ENCODE results near the gene USP48. TPM values are rescaled to one million over a fixed set of nuclear protein-coding genes. Genes with fewer than 3 reads are reported as not detected.
A peak's percentile ranks its signal among the peaks of the same experiment; 100 is the strongest.
"Not testable (repeated sequence)": the region's sequence is repeated elsewhere in the genome, so short reads cannot be mapped to it uniquely, and the experiment has no call there.

Gene USP48
- total RNA-seq, 1 experiment from 2014 or later: 34.2 TPM

GRCh38 chr1:21814981-21815582 lies 32.1 kb upstream of the USP48 start:
- DNase-seq (ENCODE audit: low read depth): no peak

- DNase-seq (ENCODE audit: low read depth): no peak
Measured at GRCh38 chr1:21814241-21814918, 31.4 kb upstream of the USP48 start.

DNA sequence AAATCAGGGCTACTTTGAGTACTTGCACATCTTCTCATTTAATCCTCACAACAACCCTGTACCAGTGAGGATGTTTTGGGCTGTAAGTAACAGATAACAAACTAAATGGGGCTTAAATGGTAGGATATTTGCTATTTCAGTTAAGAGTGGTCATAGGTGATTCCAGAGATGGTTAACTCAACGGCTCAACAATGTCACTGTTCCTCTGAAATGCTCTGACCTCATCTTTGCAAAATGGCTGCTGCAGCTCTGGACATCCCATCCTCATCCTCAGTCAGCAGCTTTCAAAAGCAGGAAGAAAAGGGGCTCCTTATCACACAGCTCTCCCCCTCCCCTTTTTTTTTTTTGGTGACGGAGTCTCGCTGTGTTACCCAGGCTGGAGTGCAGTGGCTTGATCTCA lies 30.6 kb upstream of the USP48 start:
- DNase-seq (ENCODE audit: low read depth): no peak

DNA sequence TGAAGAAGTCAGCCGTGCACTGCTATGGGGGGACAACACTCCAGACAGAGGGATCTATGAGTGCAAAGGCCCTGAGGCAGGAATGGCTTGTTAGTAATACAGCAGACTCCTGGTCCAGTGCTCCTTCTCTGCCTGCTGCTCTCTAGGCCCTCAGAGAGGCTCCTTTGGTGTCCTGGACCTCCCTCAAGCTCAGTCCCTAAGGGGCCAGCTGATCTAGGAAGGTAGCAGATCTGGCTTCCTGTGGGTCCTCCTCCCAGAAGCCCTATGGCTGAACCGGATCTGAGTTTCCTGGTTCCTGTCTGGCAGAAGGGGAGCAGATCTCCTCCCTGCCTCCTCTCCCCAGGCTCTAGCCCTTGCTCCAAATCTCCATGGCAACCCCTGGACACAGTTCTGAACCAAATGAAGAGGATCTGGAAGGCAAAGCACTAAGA lies 28.9 kb upstream of the USP48 start, which contains the start of gene LDLRAD2:
Gene LDLRAD2 (plus strand): TSS at position 391 of the 431 bp plus-strand sequence. CDS start 187 bp downstream, outside the sequence.
- peak; percentile 61 for DNase-seq (ENCODE audit: low read depth)

DNA sequence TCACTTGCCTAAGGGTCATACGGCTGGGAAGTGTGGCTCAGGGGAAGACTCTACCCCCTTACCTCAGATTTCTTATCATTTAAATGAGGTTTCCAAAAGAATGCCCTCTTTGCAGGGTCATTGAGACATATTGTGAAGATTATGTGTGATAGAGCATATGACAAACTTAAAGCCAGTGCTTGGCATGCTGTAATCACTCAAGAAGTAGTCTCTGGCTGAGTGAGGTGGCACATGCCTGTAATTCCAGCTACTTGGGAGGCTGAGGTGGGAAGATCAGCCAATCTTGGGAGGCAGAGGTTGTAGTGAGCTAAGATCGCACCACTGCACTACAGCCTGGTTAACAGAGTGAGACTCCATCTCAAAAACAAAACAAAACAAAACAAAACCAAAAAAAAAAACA lies 21.6 kb upstream of the USP48 start:
- no peak for DNase-seq (ENCODE audit: low read depth)

DNA sequence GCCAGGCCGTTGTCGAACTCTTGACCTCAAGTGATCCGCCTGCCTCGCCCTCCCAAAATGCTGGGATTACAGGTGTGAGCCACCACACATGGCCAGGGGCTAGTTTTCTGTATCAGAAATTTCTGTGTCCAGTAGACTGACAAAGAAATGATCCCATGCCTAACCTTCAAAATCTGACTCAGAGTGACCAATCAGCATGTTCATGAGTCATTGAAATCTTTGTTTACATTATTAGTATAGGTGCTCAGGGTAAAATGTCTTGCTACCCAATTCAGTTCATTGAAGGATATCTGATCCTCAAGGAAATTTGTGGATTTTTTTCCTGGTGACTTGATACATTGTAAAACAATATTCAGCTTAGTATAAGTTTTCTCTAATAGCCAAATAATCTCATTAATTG lies 18.2 kb upstream of the USP48 start:
- DNase-seq (ENCODE audit: low read depth): peak; percentile 80

DNA sequence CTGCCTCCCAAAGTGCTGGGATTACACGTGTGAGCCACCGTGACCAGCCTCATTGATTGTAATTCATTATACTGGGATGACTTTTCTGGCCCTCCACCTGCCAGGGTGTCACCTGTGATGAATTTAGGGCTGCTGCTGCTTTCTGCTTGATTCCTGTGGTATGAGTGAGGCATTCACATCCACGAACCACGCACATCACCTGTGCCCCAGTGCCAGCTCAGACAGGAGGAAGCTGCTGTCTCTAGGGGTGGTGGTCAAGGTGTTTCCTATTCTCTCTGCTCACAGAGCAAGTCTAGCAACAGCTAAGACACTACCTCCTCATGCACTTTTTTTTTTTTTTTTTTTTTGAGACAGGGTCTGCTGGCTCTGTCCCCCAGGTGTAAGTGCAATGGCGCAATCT lies 16.8 kb upstream of the USP48 start:
- DNase-seq (ENCODE audit: low read depth): no peak

- no peak for DNase-seq (ENCODE audit: low read depth)
Measured at GRCh38 chr1:21795075-21795474, 12.1 kb upstream of the USP48 start.

GRCh38 chr1:21794656-21795055 lies 11.7 kb upstream of the USP48 start:
- no peak for DNase-seq (ENCODE audit: low read depth)

- DNase-seq (ENCODE audit: low read depth): no peak
Measured at GRCh38 chr1:21793104-21793503, 10.2 kb upstream of the USP48 start.

- DNase-seq (ENCODE audit: low read depth): no peak
Measured at GRCh38 chr1:21786640-21787039, 3.7 kb upstream of the USP48 start.

DNA sequence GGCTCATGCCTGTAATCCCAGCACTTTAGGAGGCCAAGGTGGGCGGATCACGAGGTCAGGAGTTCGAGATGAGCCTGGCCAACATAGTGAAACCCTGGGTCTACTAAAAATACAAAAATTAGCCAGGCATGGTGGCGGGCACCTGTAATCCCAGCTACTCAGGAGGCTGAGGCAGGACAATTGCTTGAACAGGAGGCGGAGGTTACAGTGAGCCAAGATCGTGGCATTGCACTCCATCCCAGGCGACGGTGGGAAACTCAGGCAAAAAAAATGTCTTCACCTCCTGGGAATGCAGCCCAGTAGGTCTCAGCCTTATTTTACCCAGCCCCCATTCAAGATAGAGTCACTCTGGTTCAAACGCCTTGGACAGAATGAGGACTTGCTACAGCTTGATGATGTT lies 2.8 kb upstream of the USP48 start:
- not testable (repeated sequence) for DNase-seq (ENCODE audit: low read depth)

DNA sequence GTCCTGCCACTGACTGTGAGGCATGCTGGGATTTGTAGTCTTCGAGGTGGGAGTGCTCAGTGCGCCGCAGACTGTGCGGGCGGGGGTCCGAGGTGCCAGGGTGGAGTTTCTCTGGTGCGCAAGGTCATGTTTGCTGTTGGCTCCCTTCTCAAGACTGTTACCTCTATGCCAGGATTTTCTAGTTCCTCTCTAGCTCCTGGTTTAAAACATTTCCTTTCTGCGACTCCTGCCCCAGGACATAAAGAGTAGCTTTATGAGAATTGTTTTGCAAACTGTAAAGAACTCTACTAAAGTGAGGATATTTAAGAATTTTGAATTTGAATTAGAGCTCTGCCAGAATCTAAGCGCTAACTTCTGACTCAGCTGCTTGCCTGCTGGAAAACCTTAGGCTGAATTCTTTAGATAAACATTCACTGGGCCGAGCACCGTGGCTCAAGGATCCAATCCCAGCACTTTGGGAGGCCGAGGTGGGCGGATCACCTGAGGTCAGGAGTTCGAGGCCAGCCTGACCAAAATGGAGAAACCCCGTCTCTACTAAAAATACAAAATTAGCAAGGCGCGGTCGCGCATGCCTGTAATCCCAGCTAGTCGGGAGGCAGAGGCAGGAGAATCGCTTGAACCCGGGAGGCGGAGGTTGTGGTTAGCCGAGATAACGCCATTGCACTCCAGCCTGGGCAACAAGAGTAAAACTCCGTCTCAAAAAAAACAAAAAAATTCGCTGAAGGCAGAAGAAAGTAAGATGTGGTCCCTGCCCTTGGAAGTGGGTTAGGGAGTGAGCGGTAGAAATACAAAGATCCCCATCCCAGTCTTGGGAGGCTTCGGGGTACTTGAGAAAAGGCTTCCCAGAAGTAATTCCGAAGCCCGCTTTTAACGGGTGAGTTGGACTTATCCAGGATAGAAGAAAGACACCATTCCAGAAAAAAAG lies 992 bp upstream of the USP48 start:
- DNase-seq (ENCODE audit: low read depth): peak; percentile 98

GRCh38 chr1:21782349-21782867 lies 541 bp downstream of the USP48 start:
- peak; percentile 75 for DNase-seq (ENCODE audit: low read depth)

DNA sequence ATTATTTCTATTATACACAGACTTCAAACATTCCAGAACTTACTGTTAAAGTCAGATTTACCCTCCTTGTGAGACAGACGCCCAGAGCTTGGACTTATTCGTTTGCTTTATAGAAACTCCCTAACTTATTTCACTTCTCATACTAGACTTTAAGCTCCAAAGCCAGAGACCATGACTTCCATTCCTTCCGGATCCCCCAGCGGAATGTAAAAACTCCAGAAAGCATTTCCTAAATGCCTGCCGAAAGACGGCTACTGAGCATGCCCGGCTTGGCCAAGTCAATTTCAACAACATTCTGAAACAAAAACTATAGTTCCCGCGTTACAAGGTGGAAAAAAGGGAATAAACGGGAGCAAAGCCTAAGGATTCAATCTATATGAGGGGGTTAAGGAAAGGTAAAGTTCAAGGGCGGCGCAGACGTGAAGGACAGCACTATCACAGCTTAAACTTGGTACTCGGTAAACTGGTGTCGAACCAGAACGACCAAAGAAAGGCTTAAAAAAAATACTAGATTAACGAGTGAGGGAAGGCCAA lies 1.1 kb downstream of the USP48 start:
- DNase-seq (ENCODE audit: low read depth): peak; percentile 51

- DNase-seq (ENCODE audit: low read depth): no peak
Measured at GRCh38 chr1:21779613-21780521, 3.1 kb downstream of the USP48 start.

- no peak for DNase-seq (ENCODE audit: low read depth)
Measured at GRCh38 chr1:21778405-21778727, 4.6 kb downstream of the USP48 start.

GRCh38 chr1:21776925-21777324 lies 6.0 kb downstream of the USP48 start:
- DNase-seq (ENCODE audit: low read depth): not testable (repeated sequence)

- peak; percentile 47 for DNase-seq (ENCODE audit: low read depth)
Measured at GRCh38 chr1:21775985-21776562, 6.9 kb downstream of the USP48 start.

GRCh38 chr1:21775550-21775914 lies 7.4 kb downstream of the USP48 start:
- DNase-seq (ENCODE audit: low read depth): no peak

Data from M059J (cell line).